Activated T-helper 17 cell treated with anti-CD3 and anti-CD28 coated beads, Interleukin-2, amount 50 U/mL, for 72 hours (primary cell): ENCODE data around the gene CDH22. TPM values are rescaled to one million over a fixed set of nuclear protein-coding genes. Genes with fewer than 3 reads are reported as not detected.

Source experiments
- ATAC-seq: fragments of 150-1000 bp; cut with Tn5 transposase; replicated peaks from 2 replicates; pipeline ENCODE4 v1.10.0; 2021; ENCODE audit warnings: mild to moderate bottlenecking, moderate library complexity
- H3K27ac Mint-ChIP-seq: one replicate; pipeline ENCODE4 v1.8.0; 2022; ENCODE audit warnings: mixed read lengths
- H3K27me3 Mint-ChIP-seq: one replicate; pipeline ENCODE4 v1.8.0; 2022; ENCODE audit warnings: mixed read lengths
- H3K36me3 Mint-ChIP-seq: one replicate; pipeline ENCODE4 v1.8.0; 2022; ENCODE audit warnings: low read depth, mild to moderate bottlenecking, mixed read lengths
- H3K4me1 Mint-ChIP-seq: one replicate; pipeline ENCODE4 v1.8.0; 2022; ENCODE audit warnings: mixed read lengths
- H3K4me3 Mint-ChIP-seq: one replicate; pipeline ENCODE4 v1.8.0; 2022; ENCODE audit warnings: mild to moderate bottlenecking, mixed read lengths
- H3K9me3 Mint-ChIP-seq: one replicate; pipeline ENCODE4 v1.8.0; 2022; ENCODE audit warnings: mixed read lengths
- total RNA-seq, 2 donors: library from RNA; stranded (reverse); gene quantifications; one replicate each; pipeline ENCODE4 v1.2.3, GENCODE V29; 2022

The CDH22 gene
- total RNA-seq, 2 donors from 2014 or later = not detected

GRCh38 chr20:46127396-46128010 lies 180.8 kb downstream of the CDH22 start:
- no peaks in the 10 kb centered on the region for H3K9me3 Mint-ChIP-seq
- H3K36me3 Mint-ChIP-seq = no peaks in the 10 kb centered on the region
- no peak overlapping the region for H3K27ac Mint-ChIP-seq
- H3K27me3 Mint-ChIP-seq = peaks cover 21% of the 10 kb centered on the region
- no peak overlapping the region for H3K4me3 Mint-ChIP-seq
- H3K4me1 Mint-ChIP-seq = no peaks in the 10 kb centered on the region
- ATAC-seq = no peak

GRCh38 chr20:46126440-46127056 lies 181.8 kb downstream of the CDH22 start:
- no peaks in the 10 kb centered on the region for H3K4me1 Mint-ChIP-seq
- H3K4me3 Mint-ChIP-seq = no peak overlapping the region
- H3K36me3 Mint-ChIP-seq = no peaks in the 10 kb centered on the region
- no peaks in the 10 kb centered on the region for H3K9me3 Mint-ChIP-seq
- no peak overlapping the region for H3K27ac Mint-ChIP-seq
- peaks cover 16% of the 10 kb centered on the region for H3K27me3 Mint-ChIP-seq
- ATAC-seq = no peak

Other genes starting within 250 kb of the CDH22 start
- 10 to 100 TPM; 16.4 to 31.6 TPM for gene NCOA5, start 218.5 kb downstream of the CDH22 start, total RNA-seq
- gene CD40, start 190.2 kb downstream of the CDH22 start, total RNA-seq = 1 to 10 TPM; 1.5 to 7.8 TPM
- gene ELMO2, start 98.1 kb upstream of the CDH22 start, total RNA-seq = 10 to 100 TPM; 54.6 to 57.2 TPM
- 1 to 10 TPM in 1 of 2 donors, under 1 TPM in 1; 0.76 to 3.0 TPM for gene ZNF334, start 205.1 kb upstream of the CDH22 start, total RNA-seq
- gene OCSTAMP, start 242.2 kb upstream of the CDH22 start, total RNA-seq = 1 to 10 TPM in 1 of 2 donors, under 1 TPM in 1; 0.11 to 1.1 TPM